GM18868 (cell line): ENCODE data around the gene HNRNPUL2.
"Not testable (repeated sequence)": the region's sequence is repeated elsewhere in the genome, so short reads cannot be mapped to it uniquely, and the experiment has no call there.

Experiments
- ATAC-seq: cut with Tn5 transposase; IDR thresholded peaks from one replicate; pipeline ENCODE4 v1.9.1; 2021; ENCODE audit warnings: mild to moderate bottlenecking, moderate library complexity; ENCODE audit not compliant: unreplicated experiment

HNRNPUL2 gene

GRCh38 chr11:62727165-62727871 is at the start of gene HNRNPUL2:
TSS of gene HNRNPUL2 (minus strand) at chr11:62727457. CDS start at chr11:62727156, 301 bp downstream.
- peak; percentile 70 for ATAC-seq

- no peak for ATAC-seq
Measured at GRCh38 chr11:62775646-62776045, 48.4 kb upstream of the HNRNPUL2 start.

GRCh38 chr11:62774407-62774806 is 47.1 kb upstream of the HNRNPUL2 start:
- ATAC-seq = no peak

GRCh38 chr11:62771144-62772021 is 44.1 kb upstream of the HNRNPUL2 start, which contains the start of gene TAF6L:
TSS of gene TAF6L (plus strand) at chr11:62771396. CDS start at chr11:62775784, 4,388 bp downstream.
- ATAC-seq = peak; percentile 84

- ATAC-seq = peak; percentile 2
Measured at GRCh38 chr11:62770778-62771143, 43.5 kb upstream of the HNRNPUL2 start.

GRCh38 chr11:62760867-62761227 is 33.6 kb upstream of the HNRNPUL2 start:
- ATAC-seq = not testable (repeated sequence)

- ATAC-seq = no peak
Measured at GRCh38 chr11:62757846-62758788, 30.9 kb upstream of the HNRNPUL2 start.

- no peak for ATAC-seq
Measured at GRCh38 chr11:62755086-62755615, 27.9 kb upstream of the HNRNPUL2 start.

- ATAC-seq = peak; percentile 96
Measured at GRCh38 chr11:62753736-62754603, 26.7 kb upstream of the HNRNPUL2 start, which contains the start of gene ZBTB3. TSS of gene ZBTB3 (minus strand) at chr11:62754160. CDS start at chr11:62753664, 496 bp downstream.

- no peak for ATAC-seq
Measured at GRCh38 chr11:62752994-62753735, 25.9 kb upstream of the HNRNPUL2 start.

- ATAC-seq = no peak
Measured at GRCh38 chr11:62752177-62752785, 25.0 kb upstream of the HNRNPUL2 start.

- ATAC-seq = not testable (repeated sequence)
Measured at GRCh38 chr11:62749931-62750330, 22.7 kb upstream of the HNRNPUL2 start.

- no peak for ATAC-seq
Measured at GRCh38 chr11:62747475-62748160, 20.4 kb upstream of the HNRNPUL2 start.

GRCh38 chr11:62737196-62737595 is 9.9 kb upstream of the HNRNPUL2 start:
- no peak for ATAC-seq

- ATAC-seq = no peak
Measured at GRCh38 chr11:62732830-62733229, 5.6 kb upstream of the HNRNPUL2 start.

- ATAC-seq = not testable (repeated sequence)
Measured at GRCh38 chr11:62730076-62730475, 2.8 kb upstream of the HNRNPUL2 start.

GRCh38 chr11:62728171-62728988 is 1.1 kb upstream of the HNRNPUL2 start, which contains the start of gene TTC9C:
TSS of gene TTC9C (plus strand) at chr11:62728486. CDS start at chr11:62728849, 363 bp downstream.
- peak; percentile 22 for ATAC-seq
